Transverse colon (tissue), 3 donors: Measurements from ENCODE around the gene RELL1.

Experiments
- POLR2A ChIP-seq: fragments of 450-650 bp; IDR thresholded peaks from one replicate; pipeline ENCODE4 v1.6.1; 2016; ENCODE audit warnings: antibody characterized with exemption, mild to moderate bottlenecking, moderate library complexity
- TF ChIP-seq, protein P1 (sequence below), 5 experiments: fragments of 200-600 bp in 3 of 5; fragments of 450-650 bp in 2 of 5; sonication (generic) in 3 of 5; IDR thresholded peaks; 1 replicate in 2 of 5; 2 replicates in 3 of 5; pipeline ENCODE4 v1.5.1; 2016 to 2017; ENCODE audit warnings: antibody characterized with exemption in 5 of 5, inconsistent platforms in 3 of 5, mild to moderate bottlenecking in 2 of 5, moderate library complexity in 1 of 5

DNA sequence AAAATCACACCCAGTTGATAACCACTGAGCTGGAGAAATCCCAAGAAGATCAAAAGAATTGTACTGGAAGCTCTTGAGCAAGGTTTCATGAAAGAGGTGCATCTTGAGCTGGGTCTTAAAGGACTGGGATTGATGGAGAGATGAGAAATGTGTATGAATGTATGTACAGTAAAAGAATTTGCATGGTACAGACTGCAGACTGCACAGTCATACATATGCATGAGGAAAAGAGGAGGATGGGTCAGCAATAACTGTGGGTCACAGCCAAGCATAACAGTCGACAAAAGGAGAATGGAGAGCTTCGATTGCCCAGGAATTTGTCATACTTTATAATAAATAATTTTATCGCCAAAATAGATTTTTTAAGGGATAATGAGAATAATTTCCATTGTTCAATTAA, 4.8 kb upstream of the RELL1 start:
- TF ChIP-seq POLR2A, result no peak
- TF ChIP-seq, protein P1, sequence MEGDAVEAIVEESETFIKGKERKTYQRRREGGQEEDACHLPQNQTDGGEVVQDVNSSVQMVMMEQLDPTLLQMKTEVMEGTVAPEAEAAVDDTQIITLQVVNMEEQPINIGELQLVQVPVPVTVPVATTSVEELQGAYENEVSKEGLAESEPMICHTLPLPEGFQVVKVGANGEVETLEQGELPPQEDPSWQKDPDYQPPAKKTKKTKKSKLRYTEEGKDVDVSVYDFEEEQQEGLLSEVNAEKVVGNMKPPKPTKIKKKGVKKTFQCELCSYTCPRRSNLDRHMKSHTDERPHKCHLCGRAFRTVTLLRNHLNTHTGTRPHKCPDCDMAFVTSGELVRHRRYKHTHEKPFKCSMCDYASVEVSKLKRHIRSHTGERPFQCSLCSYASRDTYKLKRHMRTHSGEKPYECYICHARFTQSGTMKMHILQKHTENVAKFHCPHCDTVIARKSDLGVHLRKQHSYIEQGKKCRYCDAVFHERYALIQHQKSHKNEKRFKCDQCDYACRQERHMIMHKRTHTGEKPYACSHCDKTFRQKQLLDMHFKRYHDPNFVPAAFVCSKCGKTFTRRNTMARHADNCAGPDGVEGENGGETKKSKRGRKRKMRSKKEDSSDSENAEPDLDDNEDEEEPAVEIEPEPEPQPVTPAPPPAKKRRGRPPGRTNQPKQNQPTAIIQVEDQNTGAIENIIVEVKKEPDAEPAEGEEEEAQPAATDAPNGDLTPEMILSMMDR (IDR thresholded peaks at IDR 0.05), result no peak
